HG03196 (cell line): ENCODE data around the gene SKAP2.

ENCODE experiments used
- ATAC-seq: cut with Tn5 transposase; IDR thresholded peaks from one replicate; pipeline ENCODE4 v1.9.1; 2021; ENCODE audit not compliant: unreplicated experiment

Gene SKAP2

GRCh38 chr7:26864309-26865093, at the start of gene SKAP2:
Gene SKAP2 (minus strand): TSS chr7:26864590. CDS start chr7:26864429, 161 bp downstream.
- peak; percentile 94 for ATAC-seq

- ATAC-seq: no peak
Measured at GRCh38 chr7:26912933-26913536, 48.6 kb upstream of the SKAP2 start.

GRCh38 chr7:26912338-26912737, 47.9 kb upstream of the SKAP2 start:
- ATAC-seq: no peak

- ATAC-seq: no peak
Measured at GRCh38 chr7:26910221-26910620, 45.8 kb upstream of the SKAP2 start.

GRCh38 chr7:26900251-26900650, 35.9 kb upstream of the SKAP2 start:
- ATAC-seq: no peak

GRCh38 chr7:26899519-26899918, 35.1 kb upstream of the SKAP2 start:
- no peak for ATAC-seq

GRCh38 chr7:26898891-26899290, 34.5 kb upstream of the SKAP2 start:
- ATAC-seq: no peak

- no peak for ATAC-seq
Measured at GRCh38 chr7:26897928-26898327, 33.5 kb upstream of the SKAP2 start.

- ATAC-seq: no peak
Measured at GRCh38 chr7:26891400-26892350, 27.3 kb upstream of the SKAP2 start.

GRCh38 chr7:26880852-26881251, 16.5 kb upstream of the SKAP2 start:
- no peak for ATAC-seq

- ATAC-seq: no peak
Measured at GRCh38 chr7:26879671-26880070, 15.3 kb upstream of the SKAP2 start.

GRCh38 chr7:26868841-26869495, 4.6 kb upstream of the SKAP2 start:
- no peak for ATAC-seq

GRCh38 chr7:26865094-26865388, 651 bp upstream of the SKAP2 start:
- peak; percentile 27 for ATAC-seq

- no peak for ATAC-seq
Measured at GRCh38 chr7:26863518-26864308, 677 bp downstream of the SKAP2 start.

- no peak for ATAC-seq
Measured at GRCh38 chr7:26862834-26863233, 1.6 kb downstream of the SKAP2 start.

- no peak for ATAC-seq
Measured at GRCh38 chr7:26861050-26861449, 3.3 kb downstream of the SKAP2 start.

- ATAC-seq: no peak
Measured at GRCh38 chr7:26860361-26860760, 4.0 kb downstream of the SKAP2 start.

GRCh38 chr7:26859720-26860119, 4.7 kb downstream of the SKAP2 start:
- no peak for ATAC-seq

- ATAC-seq: no peak
Measured at GRCh38 chr7:26858735-26859134, 5.7 kb downstream of the SKAP2 start.

GRCh38 chr7:26858241-26858715, 6.1 kb downstream of the SKAP2 start:
- no peak for ATAC-seq
